Activated CD8-positive, alpha-beta memory T cell treated with anti-CD3 and anti-CD28 coated beads, Interleukin-2, amount 50 U/mL, for 1 hour (primary cell): ENCODE measurements around the gene RNF169.
"Not testable (repeated sequence)": the region's sequence is repeated elsewhere in the genome, so short reads cannot be mapped to it uniquely, and the experiment has no call there.

Source experiments
- DNase-seq: peaks from one replicate; pipeline ENCODE4 v3.0.0-alpha.2; 2020; ENCODE audit errors: extremely low read depth

The RNF169 gene

DNA sequence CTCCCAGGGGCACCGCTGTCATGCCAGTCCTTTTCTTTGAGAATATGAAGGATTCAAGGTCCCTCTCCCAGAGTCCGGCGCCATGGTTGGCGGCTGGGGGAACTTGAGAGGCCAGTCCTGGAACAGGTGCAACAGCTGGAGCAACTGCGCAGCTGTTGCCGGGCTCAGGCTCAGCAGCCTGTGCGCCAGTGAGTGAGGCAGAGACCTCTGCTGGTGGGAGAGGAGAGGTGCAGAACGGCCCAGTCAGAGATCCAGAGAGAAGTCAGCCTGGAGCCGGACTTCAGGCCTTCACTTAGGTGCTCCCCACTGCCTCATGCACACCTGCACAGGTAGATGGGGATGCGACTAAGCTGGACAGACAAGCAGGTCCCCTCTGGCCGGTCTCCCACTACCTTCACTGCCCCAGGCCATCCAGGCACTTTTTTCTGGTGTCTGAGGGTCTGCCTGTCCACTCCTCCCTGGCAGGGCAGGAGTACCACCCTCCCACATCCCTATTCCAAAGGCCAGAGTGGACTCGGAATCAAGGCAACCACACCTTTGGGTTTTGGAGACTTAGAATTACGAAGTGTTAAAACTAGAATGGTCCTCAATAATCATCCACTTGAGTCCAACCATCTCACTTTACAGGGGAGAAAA is 22.0 kb upstream of the RNF169 start:
- DNase-seq = no peak

- DNase-seq = no peak
These were observed 19.3 kb upstream of the RNF169 start for GRCh38 chr11:74729397-74729796.

DNA sequence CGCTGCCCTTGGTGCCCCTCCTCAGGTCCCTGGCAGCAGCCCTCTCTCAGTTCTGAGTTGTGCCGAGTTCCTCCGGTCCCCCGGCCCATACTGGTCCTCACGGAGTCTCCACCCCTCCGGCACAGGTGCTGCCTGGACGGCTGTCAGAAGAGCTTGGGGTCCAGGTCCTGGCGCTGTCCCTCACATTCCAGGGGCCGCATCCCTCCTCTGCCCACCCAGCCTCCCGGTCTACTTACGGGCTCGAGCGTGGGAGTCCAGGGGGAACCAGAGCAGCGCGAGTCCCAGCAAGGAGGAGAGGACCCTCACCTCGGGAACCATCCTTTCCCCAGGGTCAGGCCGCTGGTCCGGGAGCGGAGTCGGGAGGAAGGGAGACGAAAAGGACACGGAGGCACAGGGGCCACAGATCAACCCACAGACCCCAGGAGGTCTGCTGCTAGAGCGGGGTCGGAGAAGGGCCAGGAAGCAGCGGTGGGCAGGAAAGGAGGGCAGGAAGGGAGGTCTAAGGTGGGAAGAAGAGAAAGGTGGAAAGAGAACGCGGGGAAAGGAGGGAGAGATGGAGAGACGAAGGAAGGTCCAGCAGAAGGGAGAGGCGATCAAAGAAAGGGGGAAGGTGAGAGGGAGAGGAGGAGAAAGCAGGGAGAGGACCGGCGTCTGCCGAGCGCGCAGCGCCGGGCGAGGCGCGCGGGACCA is 17.9 kb upstream of the RNF169 start:
- no peak for DNase-seq

DNA sequence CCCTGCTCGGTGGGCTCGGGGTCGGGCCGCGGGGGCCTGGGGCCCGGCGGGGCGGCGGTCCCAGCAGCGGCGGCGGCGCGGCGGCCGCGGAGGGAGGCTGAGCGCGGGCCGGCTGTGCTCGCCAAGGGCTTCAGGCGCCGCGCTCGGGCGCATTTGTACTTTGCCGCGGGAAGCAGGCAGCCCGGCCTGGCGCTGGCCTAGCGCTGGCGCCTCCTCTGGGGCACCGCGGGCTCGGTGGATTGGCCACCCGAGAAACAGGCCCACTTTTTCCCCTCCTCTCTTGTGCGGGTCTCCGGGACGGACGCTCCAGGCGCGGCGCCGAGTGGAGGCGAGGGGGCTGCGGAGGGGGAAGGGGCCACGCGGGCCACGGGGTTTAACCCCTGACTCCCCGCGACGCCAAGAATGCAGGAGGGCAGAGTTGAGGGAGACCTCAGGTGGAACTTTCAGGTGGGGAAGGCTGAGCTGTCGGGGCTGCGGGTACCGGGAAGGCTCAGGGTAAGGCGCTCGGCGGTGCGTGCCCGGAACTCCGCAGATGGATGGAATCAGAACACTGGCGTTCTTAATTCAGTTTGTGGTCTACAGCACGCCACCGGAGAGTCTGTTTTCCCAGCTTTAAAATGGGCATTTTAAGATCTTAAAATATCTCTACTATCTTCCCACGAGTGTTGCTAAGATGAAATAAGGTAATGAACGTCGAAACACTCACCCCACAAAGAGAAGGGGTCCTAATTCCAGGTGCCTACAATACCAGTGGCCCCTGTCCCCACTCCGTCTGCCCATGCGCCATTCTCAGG is 17.2 kb upstream of the RNF169 start, which contains the start of gene CHRDL2:
CHRDL2 (minus strand) TSS at position 126 of the 794 bp plus-strand sequence. CDS start 538 bp downstream, outside the sequence.
- DNase-seq = no peak

- no peak for DNase-seq
These were observed 14.1 kb upstream of the RNF169 start for GRCh38 chr11:74734559-74734925.

- no peak for DNase-seq
These were observed 13.2 kb upstream of the RNF169 start for GRCh38 chr11:74735365-74735928.

DNA sequence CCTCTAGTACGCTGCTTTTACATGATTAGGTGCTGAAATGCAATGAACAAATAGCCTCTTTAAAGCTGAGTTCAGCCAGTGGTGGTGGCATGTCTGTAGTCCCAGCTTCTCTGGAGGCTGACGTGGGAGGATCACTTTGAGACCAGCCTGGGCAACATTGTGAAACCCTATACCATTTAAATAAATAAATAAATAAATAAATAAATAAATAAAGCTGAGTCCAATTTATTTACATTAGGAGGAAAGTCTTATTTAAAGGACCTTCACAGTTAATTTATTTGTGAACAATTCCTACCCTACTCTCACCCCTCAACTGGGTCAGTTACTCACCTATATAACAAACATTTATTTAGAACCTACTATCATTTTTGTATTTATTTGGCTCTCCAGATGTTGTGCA is 12.6 kb upstream of the RNF169 start:
- DNase-seq = no peak

DNA sequence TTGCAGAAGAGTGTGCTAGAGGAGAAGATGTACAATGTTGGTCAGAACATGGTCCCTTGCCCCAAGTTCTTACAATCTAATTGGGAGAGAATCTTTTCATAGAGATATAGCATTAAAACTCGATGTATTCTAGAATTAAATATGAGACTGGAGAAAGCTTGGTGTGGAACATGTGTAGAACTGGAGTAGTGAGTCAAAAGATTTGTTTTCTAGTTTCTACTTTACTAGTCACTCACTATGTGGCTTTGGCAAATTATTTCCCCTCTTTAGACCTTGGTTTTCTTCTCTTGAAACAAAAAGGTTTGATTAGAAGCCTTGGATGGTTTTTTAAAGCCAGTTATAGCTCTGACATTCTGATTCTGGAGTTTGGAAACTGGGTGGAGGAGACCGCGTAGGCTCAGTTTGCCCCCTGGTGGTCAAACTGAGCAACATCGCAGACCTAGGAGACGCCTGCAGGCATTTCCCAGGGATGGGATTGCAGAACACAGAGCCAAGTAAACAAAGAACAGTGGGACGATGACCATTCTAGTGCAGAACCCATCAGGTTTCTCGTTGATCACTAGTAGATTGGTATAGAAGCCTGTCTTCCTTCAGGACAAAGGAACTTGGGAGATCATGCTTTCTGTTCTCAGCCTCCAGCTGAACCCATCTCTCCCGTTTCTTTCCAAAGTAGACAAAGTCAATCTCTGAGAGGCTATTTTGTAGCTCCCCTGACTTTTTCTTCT is 8.9 kb upstream of the RNF169 start:
- no peak for DNase-seq

- DNase-seq = no peak
These were observed 6.6 kb upstream of the RNF169 start for GRCh38 chr11:74742070-74742469.

GRCh38 chr11:74743640-74744039 is 5.0 kb upstream of the RNF169 start:
- DNase-seq = no peak

GRCh38 chr11:74744277-74744676 is 4.4 kb upstream of the RNF169 start:
- DNase-seq = no peak

- no peak for DNase-seq
These were observed 1.8 kb upstream of the RNF169 start for GRCh38 chr11:74746868-74747267.

DNA sequence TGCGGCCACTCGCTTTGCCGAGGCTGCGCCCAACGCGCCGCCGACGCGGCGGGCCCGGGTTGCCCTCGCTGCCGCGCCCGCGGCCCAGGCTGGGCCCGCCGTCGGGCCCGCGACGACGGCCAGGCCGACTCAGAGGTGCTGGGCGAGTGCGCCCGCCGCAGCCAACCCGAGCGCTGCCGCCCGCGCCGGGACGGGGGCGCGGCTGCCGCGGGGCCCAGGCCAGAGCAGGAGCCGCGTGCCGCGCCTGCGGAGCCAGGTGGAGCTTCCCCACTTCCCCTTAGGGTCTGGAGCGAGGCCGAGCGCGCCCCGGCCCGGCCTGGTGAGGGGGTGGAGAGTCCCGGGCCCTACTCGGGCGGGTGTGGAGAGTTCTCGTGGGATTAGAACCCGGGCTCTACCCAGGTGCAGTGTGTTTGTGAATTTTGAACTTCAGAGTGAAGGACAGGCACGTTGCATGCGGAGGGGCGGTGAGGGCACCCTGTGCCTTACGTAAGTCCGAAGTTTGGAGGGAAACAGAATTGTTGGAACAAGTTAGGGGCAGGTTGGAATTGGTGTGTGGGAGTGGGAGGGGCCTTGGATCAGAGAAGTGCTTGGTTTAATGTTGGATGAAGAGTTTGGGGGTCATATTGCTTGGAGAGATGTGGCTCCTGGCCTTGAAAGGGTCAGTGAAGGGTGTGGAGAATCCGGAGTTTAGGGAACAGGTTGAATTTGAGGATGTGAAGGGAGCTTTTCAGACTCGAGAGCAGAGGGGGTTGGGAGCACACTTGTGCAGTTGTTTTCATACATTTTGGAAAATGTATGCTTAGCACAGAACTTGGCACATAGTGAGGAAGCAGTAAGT is 697 bp downstream of the RNF169 start:
- DNase-seq = no peak

DNA sequence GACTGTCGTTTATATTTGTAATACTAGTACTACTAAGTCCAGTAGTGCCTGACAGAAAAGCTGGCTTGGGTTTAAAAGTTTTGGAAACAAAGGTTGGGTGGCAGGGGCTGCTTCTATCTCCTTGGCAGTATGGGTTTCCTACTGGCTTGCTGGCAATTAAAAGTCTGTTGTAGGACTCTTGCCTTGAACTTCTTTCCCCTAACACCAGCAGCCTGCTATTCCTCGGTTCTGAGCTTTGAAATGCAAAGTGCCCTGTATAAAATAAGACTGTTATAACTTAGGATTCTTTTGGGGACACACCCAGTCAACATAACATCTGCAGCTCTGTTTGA is 1.3 kb downstream of the RNF169 start:
- no peak for DNase-seq

DNA sequence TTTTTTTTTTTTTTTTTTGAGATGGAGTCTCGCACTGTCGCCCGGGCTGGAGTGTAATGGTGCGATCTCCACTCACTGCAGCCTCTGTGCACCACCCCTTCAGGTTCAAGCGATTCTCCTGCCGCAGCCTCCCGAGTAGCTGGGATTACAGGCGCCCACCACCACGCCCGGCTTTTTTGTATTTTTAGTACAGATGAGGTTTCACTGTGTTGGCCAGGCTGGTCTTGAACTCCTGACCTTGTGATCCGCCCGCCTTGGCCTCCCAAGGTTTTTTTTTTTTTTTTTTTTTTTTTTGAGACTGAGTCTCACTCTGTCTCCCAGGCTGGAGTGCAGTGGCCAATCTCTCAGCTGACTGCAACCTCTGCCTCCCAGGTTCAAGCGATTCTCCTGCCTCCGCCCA is 1.9 kb downstream of the RNF169 start:
- DNase-seq = not testable (repeated sequence)

DNA sequence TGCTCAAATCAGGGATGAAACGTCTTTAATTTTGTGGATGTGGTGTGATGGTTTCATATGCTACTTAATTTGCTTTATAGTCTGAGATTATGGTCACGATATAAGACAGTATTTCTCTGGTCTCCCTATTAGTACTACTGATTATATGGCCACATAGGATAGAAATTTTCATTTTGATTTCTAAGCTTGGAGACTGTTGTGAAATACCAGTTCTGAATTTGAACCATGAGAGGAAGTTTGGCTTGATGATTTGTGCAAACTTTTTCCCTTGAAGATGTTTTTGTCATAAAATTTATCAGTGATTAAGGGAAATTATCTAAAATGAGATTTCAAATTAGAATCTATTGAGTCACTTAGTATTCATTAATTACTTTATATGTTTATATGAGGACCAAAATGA is 2.7 kb downstream of the RNF169 start:
- DNase-seq = no peak

DNA sequence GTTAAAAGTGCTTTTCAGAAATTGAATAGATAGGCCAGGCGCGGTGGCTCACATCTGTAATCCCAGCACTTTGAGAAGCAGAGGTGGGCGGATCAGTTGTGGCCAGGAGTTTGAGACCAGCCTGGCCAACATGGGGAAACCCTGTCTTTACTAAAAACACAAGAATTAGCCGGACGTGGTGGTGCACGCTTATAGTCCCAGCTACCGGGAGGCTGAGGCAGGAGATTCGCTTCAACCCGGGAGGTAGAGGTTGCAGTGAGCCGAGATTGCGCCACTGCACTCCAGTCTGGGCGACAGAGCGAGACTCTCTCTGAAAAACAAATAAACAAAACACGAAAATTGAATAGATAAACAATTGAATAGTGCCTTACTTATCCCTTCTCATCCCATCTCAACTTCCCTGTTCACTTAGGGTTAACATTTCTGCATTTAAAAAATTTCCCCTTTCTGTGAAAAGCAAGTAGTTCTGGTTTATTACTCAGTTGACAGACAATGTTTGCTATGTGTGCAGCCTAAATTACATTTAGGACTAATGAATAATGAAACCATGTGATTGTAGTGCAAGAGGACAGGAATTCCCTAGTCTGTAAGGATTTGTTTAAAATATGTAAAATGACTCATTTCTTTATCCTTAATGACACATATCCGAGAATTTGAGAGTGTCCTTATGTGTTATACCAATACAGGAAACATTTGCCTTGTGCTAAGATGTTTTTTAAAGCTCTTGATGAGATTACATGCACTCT is 6.0 kb downstream of the RNF169 start:
- no peak for DNase-seq

GRCh38 chr11:74755395-74755995 is 6.8 kb downstream of the RNF169 start:
- no peak for DNase-seq

GRCh38 chr11:74756571-74756970 is 7.9 kb downstream of the RNF169 start:
- DNase-seq = no peak

- no peak for DNase-seq
These were observed 18.3 kb downstream of the RNF169 start for GRCh38 chr11:74766905-74767304.
